Kidney epithelial cell (primary cell): Measurements from ENCODE around the gene KCNG2. TPM values are rescaled to one million over a fixed set of nuclear protein-coding genes. Genes with fewer than 3 reads are reported as not detected.

Experiments
- DNase-seq: peaks from one replicate; pipeline ENCODE4 v3.0.0-alpha.2; 2010; ENCODE audit warnings: low read depth
- H3K27me3 ChIP-seq: 2 replicates; pipeline ENCODE4 v1.6.0; 2011; ENCODE audit warnings: low read length; ENCODE audit not compliant: control insufficient read depth, insufficient read depth
- H3K36me3 ChIP-seq: 2 replicates; pipeline ENCODE4 v1.5.1; 2011; ENCODE audit warnings: low read length; ENCODE audit not compliant: control insufficient read depth, insufficient read depth
- H3K4me3 ChIP-seq: 2 replicates; pipeline ENCODE4 v1.5.1; 2011; ENCODE audit warnings: low read depth, mild to moderate bottlenecking, control low read depth, low read length
- total RNA-seq: library from RNA; depleted of rRNA; stranded (reverse); fragments of >200 nt; gene quantifications from 2 replicates; pipeline ENCODE4 v1.2.3, GENCODE V29; 2015
- TF ChIP-seq, protein P1 (sequence below): IDR thresholded peaks from 2 replicates; pipeline ENCODE4 v1.5.1; 2011; ENCODE audit warnings: mild to moderate bottlenecking, moderate library complexity, low read length, control low read depth, inconsistent platforms; ENCODE audit not compliant: insufficient read depth, poor library complexity, severe bottlenecking

KCNG2 gene
- total RNA-seq, 1 donor from 2014 or later = not detected

DNA sequence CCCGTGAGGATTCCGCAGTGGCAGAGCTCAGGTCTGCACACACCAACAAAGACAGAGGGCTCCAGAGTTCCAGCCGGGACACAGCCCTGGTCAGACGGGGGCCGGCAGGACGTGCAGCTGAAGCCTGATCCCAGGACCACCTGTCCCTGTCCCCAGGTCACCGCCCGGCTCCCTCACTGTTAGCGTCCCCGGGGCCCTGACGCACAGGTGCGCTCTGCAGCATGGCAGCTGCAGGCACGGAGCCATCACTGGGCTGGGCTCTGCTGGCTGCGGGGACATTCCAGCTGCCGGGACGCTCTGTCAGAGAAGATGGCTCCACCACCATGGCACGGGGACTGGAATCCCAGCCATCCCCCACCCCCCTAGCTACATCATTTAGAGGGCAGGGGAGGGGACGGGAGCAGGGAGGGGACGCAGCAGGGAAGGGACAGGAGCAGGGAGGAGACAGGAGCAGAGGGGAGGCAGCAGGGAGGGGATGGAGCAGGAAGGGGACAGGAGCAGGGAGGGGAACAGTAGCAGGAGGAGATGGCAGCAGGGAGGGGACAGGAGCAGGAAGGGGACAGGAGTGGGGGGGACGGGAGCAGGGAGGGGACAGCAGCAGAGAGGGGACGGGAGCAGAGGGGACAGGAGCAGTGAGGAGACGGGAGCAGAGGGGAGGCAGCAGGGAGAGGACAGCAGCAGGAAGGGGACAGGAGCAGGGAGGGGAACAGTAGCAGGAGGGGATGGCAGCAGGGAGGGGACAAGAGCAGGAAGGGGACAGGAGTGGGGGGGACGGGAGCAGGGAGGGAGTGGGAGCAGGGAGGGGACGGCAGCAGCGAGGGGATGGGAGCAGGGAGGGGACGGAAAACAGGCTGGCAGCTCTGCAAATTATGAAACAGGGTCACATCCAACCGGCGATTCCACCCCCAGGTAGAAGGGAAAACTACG lies 113.9 kb downstream of the KCNG2 start:
- TF ChIP-seq, protein P1, sequence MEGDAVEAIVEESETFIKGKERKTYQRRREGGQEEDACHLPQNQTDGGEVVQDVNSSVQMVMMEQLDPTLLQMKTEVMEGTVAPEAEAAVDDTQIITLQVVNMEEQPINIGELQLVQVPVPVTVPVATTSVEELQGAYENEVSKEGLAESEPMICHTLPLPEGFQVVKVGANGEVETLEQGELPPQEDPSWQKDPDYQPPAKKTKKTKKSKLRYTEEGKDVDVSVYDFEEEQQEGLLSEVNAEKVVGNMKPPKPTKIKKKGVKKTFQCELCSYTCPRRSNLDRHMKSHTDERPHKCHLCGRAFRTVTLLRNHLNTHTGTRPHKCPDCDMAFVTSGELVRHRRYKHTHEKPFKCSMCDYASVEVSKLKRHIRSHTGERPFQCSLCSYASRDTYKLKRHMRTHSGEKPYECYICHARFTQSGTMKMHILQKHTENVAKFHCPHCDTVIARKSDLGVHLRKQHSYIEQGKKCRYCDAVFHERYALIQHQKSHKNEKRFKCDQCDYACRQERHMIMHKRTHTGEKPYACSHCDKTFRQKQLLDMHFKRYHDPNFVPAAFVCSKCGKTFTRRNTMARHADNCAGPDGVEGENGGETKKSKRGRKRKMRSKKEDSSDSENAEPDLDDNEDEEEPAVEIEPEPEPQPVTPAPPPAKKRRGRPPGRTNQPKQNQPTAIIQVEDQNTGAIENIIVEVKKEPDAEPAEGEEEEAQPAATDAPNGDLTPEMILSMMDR = no peak
- Histone ChIP-seq H3K4me3 (no peak overlapping the region), H3K36me3 (no peaks in the 10 kb centered on the region), H3K27me3 (no peaks in the 10 kb centered on the region)
- DNase-seq = no peak

DNA sequence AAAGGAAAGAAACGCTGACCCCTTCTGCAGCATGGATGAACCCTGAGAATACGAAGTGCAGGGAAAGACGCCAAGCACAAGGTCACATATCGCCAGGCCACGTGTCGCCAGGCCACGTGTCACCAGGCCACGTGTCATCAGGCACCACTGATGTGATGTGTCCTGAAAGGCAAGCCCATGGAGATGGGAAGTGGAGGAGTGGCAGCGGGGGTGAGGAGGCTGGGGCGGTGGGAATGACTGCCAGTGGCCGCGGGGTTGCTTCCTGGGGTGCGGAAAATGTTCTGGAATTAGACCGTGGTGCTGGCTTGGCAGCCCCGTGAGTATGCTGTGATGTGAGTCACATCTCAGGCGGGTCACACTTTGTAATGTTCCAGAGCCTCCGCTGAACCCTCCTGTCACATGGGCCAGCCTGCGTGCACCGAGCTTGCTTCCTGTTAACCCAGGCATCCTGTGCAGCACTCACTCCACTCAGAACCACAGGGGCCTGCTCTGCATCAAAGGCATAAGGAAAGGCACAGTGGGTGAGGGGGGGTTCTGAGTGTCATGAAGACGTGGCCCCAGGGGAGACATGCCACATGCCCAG lies 114.8 kb downstream of the KCNG2 start:
- DNase-seq = no peak
- Histone ChIP-seq H3K36me3 (no peaks in the 10 kb centered on the region), H3K4me3 (no peak overlapping the region), H3K27me3 (no peaks in the 10 kb centered on the region)
- TF ChIP-seq, protein P1 = no peak

DNA sequence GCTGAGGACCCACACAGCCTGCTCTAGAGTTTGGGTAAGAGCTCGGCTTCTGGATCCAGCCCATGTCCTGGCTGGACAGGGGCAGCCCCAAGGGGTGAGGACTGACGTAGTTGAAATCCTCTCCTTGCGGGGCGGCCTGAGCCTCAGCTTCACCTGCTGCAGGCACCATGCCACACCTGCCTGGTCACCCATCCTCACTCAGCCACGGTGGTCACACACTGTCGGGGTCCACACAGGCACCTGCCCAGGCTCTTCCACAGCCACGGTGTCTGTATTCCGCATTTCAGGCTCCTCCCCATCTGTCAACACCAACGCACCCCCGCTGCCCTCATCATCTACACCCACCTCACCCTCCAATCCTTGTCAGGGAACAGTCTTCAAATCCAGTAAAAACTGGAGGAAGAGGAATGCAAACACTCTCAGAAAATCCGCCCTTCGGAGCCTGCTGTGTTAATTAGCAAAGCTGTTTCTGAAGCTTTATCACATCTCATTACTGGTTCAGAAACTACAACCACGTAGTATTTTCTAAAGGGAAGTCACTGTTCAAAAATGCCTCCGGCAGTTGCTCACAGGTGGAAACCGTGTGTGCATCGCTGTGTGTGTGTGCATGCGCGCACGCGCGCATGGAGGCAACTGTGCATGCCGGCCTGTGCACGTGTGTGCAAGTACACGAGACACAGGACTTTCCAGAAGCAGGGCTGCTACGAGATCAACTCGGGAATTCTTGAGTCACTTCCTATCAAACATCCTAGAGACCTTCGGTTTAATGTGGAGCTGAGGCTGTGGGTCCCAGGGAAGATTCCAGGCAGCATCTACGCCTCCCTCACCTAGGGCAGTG lies 115.5 kb downstream of the KCNG2 start:
- Histone ChIP-seq H3K4me3 (no peak overlapping the region), H3K27me3 (no peaks in the 10 kb centered on the region), H3K36me3 (no peaks in the 10 kb centered on the region)
- TF ChIP-seq, protein P1 = no peak
- no peak for DNase-seq

DNA sequence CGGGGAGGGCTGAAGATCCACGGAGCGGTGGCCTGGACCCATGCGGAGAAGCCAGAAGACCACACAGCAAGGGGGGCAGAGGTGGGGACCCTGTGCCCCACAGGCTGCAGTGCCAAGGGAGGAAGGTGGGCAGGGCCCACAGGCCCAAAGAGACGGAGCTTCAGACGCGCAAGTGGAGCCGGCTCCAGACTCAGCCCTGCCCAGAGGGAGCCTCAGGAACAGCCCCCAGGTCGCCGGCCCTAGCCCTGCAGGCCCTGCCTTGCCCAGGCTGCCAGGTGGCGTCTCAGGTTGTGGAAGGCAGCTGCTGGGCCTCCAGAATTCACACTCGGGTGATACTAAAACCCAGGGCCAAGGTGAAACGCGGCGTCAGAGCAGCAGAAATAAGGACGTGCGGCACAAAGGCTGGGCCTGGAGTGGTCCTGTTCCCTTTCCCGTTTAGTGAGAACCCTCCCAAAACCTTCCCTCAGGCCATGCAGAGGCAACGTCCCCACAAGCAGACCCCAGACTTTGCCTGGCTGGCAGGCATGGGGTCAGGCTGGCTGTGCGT lies 116.9 kb downstream of the KCNG2 start:
- TF ChIP-seq, protein P1 = no peak
- no peaks in the 10 kb centered on the region for H3K36me3 ChIP-seq

DNA sequence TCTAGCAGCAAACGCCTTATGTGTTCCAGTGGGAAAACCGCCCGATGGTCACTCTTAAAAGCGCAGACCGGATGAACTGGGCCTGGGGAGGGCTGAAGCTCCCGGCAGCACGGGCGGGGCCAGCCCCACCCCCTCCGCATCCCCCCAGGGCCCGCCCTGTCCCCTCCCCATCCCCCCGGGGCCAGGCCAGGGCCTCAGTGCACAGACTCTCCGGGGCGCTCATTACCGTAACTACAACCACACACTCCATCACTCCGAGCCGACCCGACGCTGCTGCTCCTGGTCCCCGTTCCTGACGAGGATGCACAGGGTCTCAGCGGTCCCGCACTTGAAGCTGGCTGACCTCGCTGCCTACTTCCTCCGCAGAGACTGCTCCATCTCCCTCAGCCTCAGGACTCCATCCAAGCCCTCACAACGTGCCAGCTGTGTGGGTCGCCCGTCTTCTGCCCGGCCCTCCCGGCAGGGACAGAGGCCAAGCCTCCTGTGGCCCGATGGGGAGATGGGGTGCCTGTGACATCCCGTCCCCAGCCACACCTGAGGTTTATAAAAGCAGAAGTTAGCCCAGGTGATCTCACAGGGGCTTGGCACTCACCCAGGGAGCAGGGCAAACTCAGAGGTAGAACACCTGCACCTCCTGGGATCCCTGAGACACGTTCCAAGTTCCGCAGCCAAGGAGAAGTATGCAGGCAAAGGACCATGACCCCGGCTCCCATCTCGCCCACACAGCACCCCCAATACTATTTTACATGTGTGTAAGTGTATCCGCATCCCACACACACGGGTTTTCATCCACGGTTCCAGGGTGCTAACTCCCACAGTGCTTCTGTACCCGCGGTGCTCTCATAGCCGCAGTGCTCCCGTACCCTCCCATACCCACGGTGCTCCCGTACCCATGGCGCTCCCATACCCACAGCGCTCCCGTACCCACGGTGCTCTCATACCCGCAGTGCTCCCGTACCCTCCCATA lies 117.7 kb downstream of the KCNG2 start:
- DNase-seq = no peak
- no peak overlapping the region for H3K4me3 ChIP-seq
- TF ChIP-seq, protein P1 = no peak
- H3K36me3 ChIP-seq = no peaks in the 10 kb centered on the region
- no peaks in the 10 kb centered on the region for H3K27me3 ChIP-seq

More for the DNA sequence above, 116.9 kb downstream of the KCNG2 start:
- DNase-seq = no peak
- Histone ChIP-seq H3K27me3 (no peaks in the 10 kb centered on the region), H3K4me3 (no peak overlapping the region)
